COR-L47 (cell line): ENCODE results near the gene P2RY8.

Source experiments
- DNase-seq: peaks from one replicate; lab custom pipeline; 2025; lab: John Stamatoyannopoulos, UW

Gene P2RY8

GRCh38 chrX:1417921-1418771, 118.8 kb downstream of the P2RY8 start:
- no peak for DNase-seq

GRCh38 chrX:1416965-1417760, 119.8 kb downstream of the P2RY8 start:
- no peak for DNase-seq

- DNase-seq = no peak
Measured at GRCh38 chrX:1416327-1416784, 120.6 kb downstream of the P2RY8 start.
